NCI-H748 (cell line): ENCODE measurements around the gene ENTREP3.
"Not testable (repeated sequence)": the region's sequence is repeated elsewhere in the genome, so short reads cannot be mapped to it uniquely, and the experiment has no call there.

Experiments
- DNase-seq: peaks from one replicate; lab custom pipeline; 2025; ENCODE audit not compliant: unreplicated experiment; lab: John Stamatoyannopoulos, UW

ENTREP3 gene

GRCh38 chr1:155226188-155226909 is 28.9 kb downstream of the ENTREP3 start:
- peak; percentile 94 for DNase-seq

GRCh38 chr1:155225404-155225759 is 29.9 kb downstream of the ENTREP3 start:
- DNase-seq, result not testable (repeated sequence)

- no peak for DNase-seq
Measured at GRCh38 chr1:155223047-155223446, 32.2 kb downstream of the ENTREP3 start.

- DNase-seq, result not testable (repeated sequence)
Measured at GRCh38 chr1:155220211-155220965, 34.9 kb downstream of the ENTREP3 start.

- peak; percentile 50 for DNase-seq
Measured at GRCh38 chr1:155219592-155220031, 35.7 kb downstream of the ENTREP3 start.

GRCh38 chr1:155218854-155219591 is 36.3 kb downstream of the ENTREP3 start:
- DNase-seq, result peak; percentile 85

GRCh38 chr1:155214702-155215101 is 40.6 kb downstream of the ENTREP3 start:
- DNase-seq, result not testable (repeated sequence)

- not testable (repeated sequence) for DNase-seq
Measured at GRCh38 chr1:155212051-155212440, 43.2 kb downstream of the ENTREP3 start.

GRCh38 chr1:155211381-155212050 is 43.8 kb downstream of the ENTREP3 start:
- not testable (repeated sequence) for DNase-seq

- no peak for DNase-seq
Measured at GRCh38 chr1:155210314-155211104, 44.8 kb downstream of the ENTREP3 start.

- no peak for DNase-seq
Measured at GRCh38 chr1:155209312-155209721, 46.0 kb downstream of the ENTREP3 start.

- DNase-seq, result peak; percentile 92
Measured at GRCh38 chr1:155208541-155209311, 46.6 kb downstream of the ENTREP3 start, which contains the start of gene MTX1. TSS of gene MTX1 (plus strand) at chr1:155208695. CDS start at chr1:155208805, 110 bp downstream.

GRCh38 chr1:155207806-155208540 is 47.3 kb downstream of the ENTREP3 start, which contains the start of gene THBS3:
TSS of gene THBS3 (minus strand) at chr1:155207897. CDS start at chr1:155207876, 21 bp downstream.
- DNase-seq, result peak; percentile 77

GRCh38 chr1:155206891-155207805 is 48.1 kb downstream of the ENTREP3 start:
- peak; percentile 87 for DNase-seq

GRCh38 chr1:155205969-155206593 is 49.2 kb downstream of the ENTREP3 start:
- DNase-seq, result no peak

GRCh38 chr1:155205035-155205434 is 50.2 kb downstream of the ENTREP3 start:
- no peak for DNase-seq
